ENCODE data around the gene SCT. TPM values are rescaled to one million over a fixed set of nuclear protein-coding genes. Genes with fewer than 3 reads are reported as not detected.

The SCT gene
- total and polyA plus RNA-seq, 4 donors: not detected

DNA sequence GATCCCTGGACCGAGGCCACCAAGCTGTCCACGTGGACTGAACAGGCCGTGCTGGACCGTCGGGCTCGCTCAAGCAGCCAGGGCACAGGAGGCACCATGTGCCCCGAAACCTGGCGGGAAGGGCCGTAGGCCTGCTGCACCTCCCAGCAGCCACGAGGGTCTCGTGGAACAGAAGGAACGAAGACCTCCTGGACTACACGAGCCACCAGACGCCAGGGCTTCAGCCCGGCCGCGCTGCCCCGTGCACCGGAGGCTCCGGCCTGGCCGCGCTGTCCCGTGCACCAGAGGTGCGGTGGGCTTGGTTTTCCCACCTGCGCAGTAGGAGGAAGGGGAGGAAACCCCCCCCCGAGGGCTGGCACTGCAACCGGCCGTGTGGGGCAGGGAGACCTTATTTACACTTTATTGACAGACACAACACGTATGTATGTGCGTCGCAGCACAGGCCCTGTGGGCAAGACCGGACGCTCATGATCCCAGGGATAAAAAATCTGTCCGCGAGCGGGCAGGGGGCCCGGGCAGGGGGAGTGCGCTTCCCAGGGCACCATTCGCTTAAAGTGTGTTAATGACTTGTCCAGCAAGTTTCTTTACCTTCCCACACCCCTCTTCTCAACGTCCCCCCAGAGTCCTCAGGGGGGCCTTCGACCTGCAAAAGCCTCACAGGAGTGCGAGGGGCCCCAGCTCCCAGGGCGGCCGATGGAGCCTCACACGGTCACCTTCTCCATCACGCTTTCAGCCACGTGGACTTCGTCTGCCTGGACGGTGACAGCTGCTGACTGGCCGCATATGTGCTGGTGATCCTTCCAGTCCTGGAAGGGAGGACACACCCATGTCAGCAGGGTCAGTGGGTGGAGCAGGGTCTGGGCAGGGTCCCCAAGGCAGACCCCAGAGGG lies 17.1 kb upstream of the SCT start:
- 90% methylated on average over 50 of the region's 50 CpGs for WGBS
- TF ChIP-seq JUND (IDR thresholded peaks at IDR 0.05) (no peak), SP1 (IDR thresholded peaks at IDR 0.05) (no peak), NR2F2 (IDR thresholded peaks at IDR 0.05) (no peak), FOXA1 (IDR thresholded peaks at IDR 0.05) (no peak), RAD21 (IDR thresholded peaks at IDR 0.05) (no peak), RXRA (IDR thresholded peaks at IDR 0.05) (no peak), HNF4G (IDR thresholded peaks at IDR 0.05) (no peak), GABPA (IDR thresholded peaks at IDR 0.05 in 1 of 2, conservative IDR thresholded peaks at IDR 0.05 in 1 of 2) (no peak), TAF1 (conservative IDR thresholded peaks at IDR 0.05) (no peak), EGR1 (IDR thresholded peaks at IDR 0.05; ENCODE audit: low read depth in 2 of 2) (no peak), HNF4A (conservative IDR thresholded peaks at IDR 0.05) (no peak), YY1 (IDR thresholded peaks at IDR 0.05) (no peak), FOXA2 (IDR thresholded peaks at IDR 0.05) (no peak)
- TF ChIP-seq, protein P1, sequence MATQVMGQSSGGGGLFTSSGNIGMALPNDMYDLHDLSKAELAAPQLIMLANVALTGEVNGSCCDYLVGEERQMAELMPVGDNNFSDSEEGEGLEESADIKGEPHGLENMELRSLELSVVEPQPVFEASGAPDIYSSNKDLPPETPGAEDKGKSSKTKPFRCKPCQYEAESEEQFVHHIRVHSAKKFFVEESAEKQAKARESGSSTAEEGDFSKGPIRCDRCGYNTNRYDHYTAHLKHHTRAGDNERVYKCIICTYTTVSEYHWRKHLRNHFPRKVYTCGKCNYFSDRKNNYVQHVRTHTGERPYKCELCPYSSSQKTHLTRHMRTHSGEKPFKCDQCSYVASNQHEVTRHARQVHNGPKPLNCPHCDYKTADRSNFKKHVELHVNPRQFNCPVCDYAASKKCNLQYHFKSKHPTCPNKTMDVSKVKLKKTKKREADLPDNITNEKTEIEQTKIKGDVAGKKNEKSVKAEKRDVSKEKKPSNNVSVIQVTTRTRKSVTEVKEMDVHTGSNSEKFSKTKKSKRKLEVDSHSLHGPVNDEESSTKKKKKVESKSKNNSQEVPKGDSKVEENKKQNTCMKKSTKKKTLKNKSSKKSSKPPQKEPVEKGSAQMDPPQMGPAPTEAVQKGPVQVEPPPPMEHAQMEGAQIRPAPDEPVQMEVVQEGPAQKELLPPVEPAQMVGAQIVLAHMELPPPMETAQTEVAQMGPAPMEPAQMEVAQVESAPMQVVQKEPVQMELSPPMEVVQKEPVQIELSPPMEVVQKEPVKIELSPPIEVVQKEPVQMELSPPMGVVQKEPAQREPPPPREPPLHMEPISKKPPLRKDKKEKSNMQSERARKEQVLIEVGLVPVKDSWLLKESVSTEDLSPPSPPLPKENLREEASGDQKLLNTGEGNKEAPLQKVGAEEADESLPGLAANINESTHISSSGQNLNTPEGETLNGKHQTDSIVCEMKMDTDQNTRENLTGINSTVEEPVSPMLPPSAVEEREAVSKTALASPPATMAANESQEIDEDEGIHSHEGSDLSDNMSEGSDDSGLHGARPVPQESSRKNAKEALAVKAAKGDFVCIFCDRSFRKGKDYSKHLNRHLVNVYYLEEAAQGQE (IDR thresholded peaks at IDR 0.05): no peak
- TF ChIP-seq, protein P2, sequence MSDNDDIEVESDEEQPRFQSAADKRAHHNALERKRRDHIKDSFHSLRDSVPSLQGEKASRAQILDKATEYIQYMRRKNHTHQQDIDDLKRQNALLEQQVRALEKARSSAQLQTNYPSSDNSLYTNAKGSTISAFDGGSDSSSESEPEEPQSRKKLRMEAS (IDR thresholded peaks at IDR 0.05): no peak
- TF ChIP-seq, protein P3, sequence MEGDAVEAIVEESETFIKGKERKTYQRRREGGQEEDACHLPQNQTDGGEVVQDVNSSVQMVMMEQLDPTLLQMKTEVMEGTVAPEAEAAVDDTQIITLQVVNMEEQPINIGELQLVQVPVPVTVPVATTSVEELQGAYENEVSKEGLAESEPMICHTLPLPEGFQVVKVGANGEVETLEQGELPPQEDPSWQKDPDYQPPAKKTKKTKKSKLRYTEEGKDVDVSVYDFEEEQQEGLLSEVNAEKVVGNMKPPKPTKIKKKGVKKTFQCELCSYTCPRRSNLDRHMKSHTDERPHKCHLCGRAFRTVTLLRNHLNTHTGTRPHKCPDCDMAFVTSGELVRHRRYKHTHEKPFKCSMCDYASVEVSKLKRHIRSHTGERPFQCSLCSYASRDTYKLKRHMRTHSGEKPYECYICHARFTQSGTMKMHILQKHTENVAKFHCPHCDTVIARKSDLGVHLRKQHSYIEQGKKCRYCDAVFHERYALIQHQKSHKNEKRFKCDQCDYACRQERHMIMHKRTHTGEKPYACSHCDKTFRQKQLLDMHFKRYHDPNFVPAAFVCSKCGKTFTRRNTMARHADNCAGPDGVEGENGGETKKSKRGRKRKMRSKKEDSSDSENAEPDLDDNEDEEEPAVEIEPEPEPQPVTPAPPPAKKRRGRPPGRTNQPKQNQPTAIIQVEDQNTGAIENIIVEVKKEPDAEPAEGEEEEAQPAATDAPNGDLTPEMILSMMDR (IDR thresholded peaks at IDR 0.05; ENCODE audit: low read depth, low read length, missing input control): no peak
- TF ChIP-seq, protein P4, sequence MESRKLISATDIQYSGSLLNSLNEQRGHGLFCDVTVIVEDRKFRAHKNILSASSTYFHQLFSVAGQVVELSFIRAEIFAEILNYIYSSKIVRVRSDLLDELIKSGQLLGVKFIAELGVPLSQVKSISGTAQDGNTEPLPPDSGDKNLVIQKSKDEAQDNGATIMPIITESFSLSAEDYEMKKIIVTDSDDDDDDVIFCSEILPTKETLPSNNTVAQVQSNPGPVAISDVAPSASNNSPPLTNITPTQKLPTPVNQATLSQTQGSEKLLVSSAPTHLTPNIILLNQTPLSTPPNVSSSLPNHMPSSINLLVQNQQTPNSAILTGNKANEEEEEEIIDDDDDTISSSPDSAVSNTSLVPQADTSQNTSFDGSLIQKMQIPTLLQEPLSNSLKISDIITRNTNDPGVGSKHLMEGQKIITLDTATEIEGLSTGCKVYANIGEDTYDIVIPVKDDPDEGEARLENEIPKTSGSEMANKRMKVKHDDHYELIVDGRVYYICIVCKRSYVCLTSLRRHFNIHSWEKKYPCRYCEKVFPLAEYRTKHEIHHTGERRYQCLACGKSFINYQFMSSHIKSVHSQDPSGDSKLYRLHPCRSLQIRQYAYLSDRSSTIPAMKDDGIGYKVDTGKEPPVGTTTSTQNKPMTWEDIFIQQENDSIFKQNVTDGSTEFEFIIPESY (IDR thresholded peaks at IDR 0.05): no peak
- TF ChIP-seq, protein P5, sequence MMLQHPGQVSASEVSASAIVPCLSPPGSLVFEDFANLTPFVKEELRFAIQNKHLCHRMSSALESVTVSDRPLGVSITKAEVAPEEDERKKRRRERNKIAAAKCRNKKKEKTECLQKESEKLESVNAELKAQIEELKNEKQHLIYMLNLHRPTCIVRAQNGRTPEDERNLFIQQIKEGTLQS (IDR thresholded peaks at IDR 0.05): no peak
- Histone ChIP-seq H3K4me3 (ENCODE audit: low read depth in 1 of 3, low read length in 3 of 3) (no peak overlapping the region), H3K36me3 (ENCODE audit: control insufficient read depth in 4 of 4, insufficient read depth in 3 of 4, low read depth in 1 of 4, low read length in 3 of 4) (peaks cover 0 to 8% (median 2%) of the 10 kb centered on the region in 4 donors), H3K4me1 (ENCODE audit: control insufficient read depth in 4 of 4, insufficient read depth in 4 of 4, low read length in 3 of 4) (peaks cover 2 to 14% (median 5%) of the 10 kb centered on the region in 4 donors), H3K9ac (ENCODE audit: low read depth in 1 of 2, low read length in 2 of 2) (no peak overlapping the region), H3K9me3 (ENCODE audit: control insufficient read depth in 4 of 4, low read length in 3 of 4) (no peaks in the 10 kb centered on the region), H3K27me3 (ENCODE audit: control insufficient read depth in 4 of 4, insufficient read depth in 4 of 4, low read length in 3 of 4) (no peaks in the 10 kb centered on the region), H3K27ac (ENCODE audit: low read depth in 1 of 2, low read length in 2 of 2) (no peak overlapping the region)
- no peak for DNase-seq (ENCODE audit: low spot score)
